HG03342 (cell line): Measurements from ENCODE around the gene STN1.
A peak's percentile ranks its signal among the peaks of the same experiment; 100 is the strongest.

ENCODE experiments used
- ATAC-seq: cut with Tn5 transposase; IDR thresholded peaks from one replicate; pipeline ENCODE4 v1.9.1; 2021; ENCODE audit warnings: mild to moderate bottlenecking, moderate library complexity; ENCODE audit not compliant: unreplicated experiment

Gene STN1

GRCh38 chr10:103895411-103896186 is 22.4 kb downstream of the STN1 start:
- no peak for ATAC-seq

GRCh38 chr10:103894441-103894864 is 23.5 kb downstream of the STN1 start:
- ATAC-seq = no peak

GRCh38 chr10:103893817-103894216 is 24.2 kb downstream of the STN1 start:
- no peak for ATAC-seq

- ATAC-seq = no peak
Observed at GRCh38 chr10:103892181-103892580, 25.8 kb downstream of the STN1 start.

GRCh38 chr10:103890688-103891087 is 27.3 kb downstream of the STN1 start:
- no peak for ATAC-seq

GRCh38 chr10:103890194-103890658 is 27.8 kb downstream of the STN1 start:
- no peak for ATAC-seq

GRCh38 chr10:103889121-103889720 is 28.8 kb downstream of the STN1 start:
- no peak for ATAC-seq

GRCh38 chr10:103888113-103888841 is 29.7 kb downstream of the STN1 start:
- ATAC-seq = peak; percentile 55

GRCh38 chr10:103885617-103886016 is 32.4 kb downstream of the STN1 start:
- ATAC-seq = no peak

- ATAC-seq = no peak
Observed at GRCh38 chr10:103884681-103885139, 33.3 kb downstream of the STN1 start.

- no peak for ATAC-seq
Observed at GRCh38 chr10:103882285-103883007, 35.5 kb downstream of the STN1 start.

- ATAC-seq = no peak
Observed at GRCh38 chr10:103881416-103882284, 36.3 kb downstream of the STN1 start.

- ATAC-seq = no peak
Observed at GRCh38 chr10:103879831-103880230, 38.2 kb downstream of the STN1 start.

- ATAC-seq = no peak
Observed at GRCh38 chr10:103879409-103879808, 38.6 kb downstream of the STN1 start.

- no peak for ATAC-seq
Observed at GRCh38 chr10:103877861-103878260, 40.1 kb downstream of the STN1 start.

- no peak for ATAC-seq
Observed at GRCh38 chr10:103876155-103876554, 41.8 kb downstream of the STN1 start.

- ATAC-seq = no peak
Observed at GRCh38 chr10:103874730-103875129, 43.3 kb downstream of the STN1 start.

- no peak for ATAC-seq
Observed at GRCh38 chr10:103872137-103872931, 45.6 kb downstream of the STN1 start.

- no peak for ATAC-seq
Observed at GRCh38 chr10:103871006-103871405, 47.0 kb downstream of the STN1 start.
